ENCODE data around the gene MARCHF3.

Gene MARCHF3

GRCh38 chr5:126961128-126961527 is 69.2 kb downstream of the MARCHF3 start:
- H3K27ac ChIP-seq = no peak overlapping the region
- TF ChIP-seq ZFX (IDR thresholded peaks at IDR 0.05) = no peak
- no peak for TF ChIP-seq CTCF (conservative IDR thresholded peaks at IDR 0.05)

- TF ChIP-seq ZFX (IDR thresholded peaks at IDR 0.05) (no peak), CTCF (conservative IDR thresholded peaks at IDR 0.05) (no peak)
- no peak overlapping the region for H3K27ac ChIP-seq
These were observed 71.2 kb downstream of the MARCHF3 start for GRCh38 chr5:126959188-126959587.

- H3K27ac ChIP-seq = no peak overlapping the region
- TF ChIP-seq CTCF (conservative IDR thresholded peaks at IDR 0.05) (no peak), ZFX (IDR thresholded peaks at IDR 0.05) (no peak)
These were observed 73.4 kb downstream of the MARCHF3 start for GRCh38 chr5:126956991-126957390.

GRCh38 chr5:126954981-126955380 is 75.4 kb downstream of the MARCHF3 start:
- H3K27ac ChIP-seq = no peak overlapping the region
- TF ChIP-seq ZFX (IDR thresholded peaks at IDR 0.05) = no peak
- no peak for TF ChIP-seq CTCF (conservative IDR thresholded peaks at IDR 0.05)

GRCh38 chr5:126953640-126954039 is 76.7 kb downstream of the MARCHF3 start:
- TF ChIP-seq ZFX (IDR thresholded peaks at IDR 0.05) = no peak
- no peak for TF ChIP-seq CTCF (conservative IDR thresholded peaks at IDR 0.05)
- no peak overlapping the region for H3K27ac ChIP-seq

- TF ChIP-seq ZFX (IDR thresholded peaks at IDR 0.05) (no peak), CTCF (conservative IDR thresholded peaks at IDR 0.05) (no peak)
- no peak overlapping the region for H3K27ac ChIP-seq
These were observed 80.9 kb downstream of the MARCHF3 start for GRCh38 chr5:126949475-126949874.

- H3K27ac ChIP-seq = no peak overlapping the region
- no peak for TF ChIP-seq CTCF (conservative IDR thresholded peaks at IDR 0.05)
- TF ChIP-seq ZFX (IDR thresholded peaks at IDR 0.05) = no peak
These were observed 81.9 kb downstream of the MARCHF3 start for GRCh38 chr5:126948453-126948852.

Measured in C4-2B (cell line).